ENCODE results near the gene CALCR.

GRCh38 chr7:93392984-93393383 lies 181.5 kb downstream of the CALCR start:
- TF ChIP-seq CTCF (conservative IDR thresholded peaks at IDR 0.05; ENCODE audit: low read depth, low read length) (no peak), EZH2 (IDR thresholded peaks at IDR 0.05; ENCODE audit: low read length, unreplicated experiment) (no peak)
